ENCODE results near the gene DDX54. TPM values are rescaled to one million over a fixed set of nuclear protein-coding genes. Genes with fewer than 3 reads are reported as not detected.

Gene DDX54
- total and polyA plus RNA-seq, 7 donors = 19.2 to 82.8 (median 39.6) TPM

DNA sequence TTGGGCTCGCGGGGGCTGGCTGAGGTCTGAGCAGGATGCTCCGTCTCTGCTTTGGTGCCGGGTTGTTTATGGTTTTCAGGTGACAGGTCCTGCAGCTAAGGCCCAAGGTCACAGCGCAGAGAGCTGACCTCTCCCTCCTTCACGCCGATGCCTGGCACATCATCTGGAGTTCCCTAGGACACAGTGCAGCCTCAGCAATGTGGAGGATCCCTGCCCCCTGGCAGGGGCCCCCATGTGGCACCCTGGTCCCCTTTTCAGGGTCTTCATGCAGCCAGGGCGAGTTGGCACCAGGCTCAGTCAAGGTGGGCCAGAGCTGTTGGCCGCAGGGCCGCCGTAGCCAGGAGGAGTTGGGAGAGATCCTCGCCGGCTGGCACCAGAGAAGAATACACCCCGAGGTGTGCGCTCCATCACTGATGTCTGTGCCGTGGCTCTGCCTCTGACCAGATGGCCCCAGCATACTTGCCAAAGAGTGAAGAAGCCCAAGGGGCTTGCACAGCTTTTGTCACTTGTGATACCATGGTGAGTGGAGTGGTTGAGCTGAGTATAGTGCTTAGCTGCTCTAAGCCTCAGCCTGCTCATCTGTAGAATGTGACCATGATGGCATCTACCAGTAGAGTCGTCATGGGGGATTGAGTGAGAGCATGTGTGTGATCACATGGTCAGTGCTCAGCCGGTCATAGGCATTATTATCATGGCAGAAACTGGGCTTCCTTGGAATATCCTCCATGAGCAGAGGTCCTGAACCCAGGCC lies 47.0 kb upstream of the DDX54 start:
- Histone ChIP-seq H3K4me3 (no peak overlapping the region), H3K27me3 (no peaks in the 10 kb centered on the region), H3K36me3 (peaks cover 19 to 78% (median 40%) of the 10 kb centered on the region in 4 donors), H3K27ac (peak overlapping the region in 3 of 4 donors; percentile 3 to 45 (median 10)), H3K4me1 (peaks cover 0 to 25% (median 5%) of the 10 kb centered on the region in 4 donors), H3K9me3 (no peaks in the 10 kb centered on the region)
- intact Hi-C loops (cut with DNase I) = no loop called here
- DNase-seq = peak; percentile 53
- TF ChIP-seq POLR2A (IDR thresholded peaks at IDR 0.05) (no peak), POLR2AphosphoS5 (IDR thresholded peaks at IDR 0.05) (no peak), CTCF (IDR thresholded peaks at IDR 0.05) (no peak), EP300 (IDR thresholded peaks at IDR 0.05) (no peak)
- whole genome bisulfite sequencing, 2 donors = 93% methylated on average over 18 of the region's 18 CpGs

GRCh38 chr12:113231235-113232088 lies 46.2 kb upstream of the DDX54 start:
- Histone ChIP-seq H3K4me3 (no peak overlapping the region), H3K36me3 (peaks cover 26 to 86% (median 44%) of the 10 kb centered on the region in 4 donors), H3K27me3 (no peaks in the 10 kb centered on the region), H3K4me1 (peaks cover 0 to 32% (median 5%) of the 10 kb centered on the region in 4 donors), H3K9me3 (no peaks in the 10 kb centered on the region), H3K27ac (peak overlapping the region in 2 of 4 donors; percentile 10 to 45)
- WGBS, 2 donors = 91 to 92% methylated on average over 8 of the region's 8 CpGs
- no peak for TF ChIP-seq EP300 (IDR thresholded peaks at IDR 0.05)
- intact Hi-C loops (cut with DNase I) = no loop called here
- DNase-seq = no peak

- H3K36me3 ChIP-seq = peaks cover 26 to 86% (median 44%) of the 10 kb centered on the region in 4 donors
- DNase-seq = peak; percentile 46
- no peaks in the 10 kb centered on the region for H3K27me3 ChIP-seq
- intact Hi-C loops (cut with DNase I) = no loop called here
- WGBS, 2 donors = 93 to 95% methylated on average over 15 of the region's 15 CpGs
- no peak for TF ChIP-seq EP300 (IDR thresholded peaks at IDR 0.05)
- H3K4me1 ChIP-seq = peaks cover 0 to 34% (median 5%) of the 10 kb centered on the region in 4 donors
- H3K9me3 ChIP-seq = no peaks in the 10 kb centered on the region
- no peak overlapping the region for H3K4me3 ChIP-seq
- H3K27ac ChIP-seq = no peak overlapping the region
Observed at GRCh38 chr12:113230315-113231234, 45.3 kb upstream of the DDX54 start.

GRCh38 chr12:113228394-113229028 lies 43.2 kb upstream of the DDX54 start:
- no peaks in the 10 kb centered on the region for H3K9me3 ChIP-seq
- no peak for DNase-seq
- peaks cover 0 to 39% (median 10%) of the 10 kb centered on the region in 4 donors for H3K4me1 ChIP-seq
- intact Hi-C loops (cut with DNase I) = no loop called here
- WGBS, 2 donors = 77 to 84% methylated on average over 5 of the region's 5 CpGs
- H3K36me3 ChIP-seq = peaks cover 26 to 71% (median 41%) of the 10 kb centered on the region in 4 donors
- no peak for TF ChIP-seq POLR2AphosphoS5 (IDR thresholded peaks at IDR 0.05)
- no peak overlapping the region for H3K27ac ChIP-seq
- no peaks in the 10 kb centered on the region for H3K27me3 ChIP-seq
- no peak overlapping the region for H3K4me3 ChIP-seq

GRCh38 chr12:113227686-113228391 lies 42.6 kb upstream of the DDX54 start:
- Histone ChIP-seq H3K4me1 (peaks cover 0 to 42% (median 16%) of the 10 kb centered on the region in 4 donors), H3K4me3 (no peak overlapping the region), H3K27me3 (no peaks in the 10 kb centered on the region), H3K9me3 (no peaks in the 10 kb centered on the region), H3K27ac (peak overlapping the region in 2 of 4 donors; percentile 27), H3K36me3 (peaks cover 26 to 64% (median 35%) of the 10 kb centered on the region in 4 donors)
- no peak for DNase-seq
- intact Hi-C loops (cut with DNase I) = no loop called here
- 94% methylated on average over 5 of the region's 5 CpGs for whole genome bisulfite sequencing, 2 donors
- TF ChIP-seq POLR2AphosphoS5 (IDR thresholded peaks at IDR 0.05) = no peak
- no peak for TF ChIP-seq POLR2A (IDR thresholded peaks at IDR 0.05)
- no peak for TF ChIP-seq EP300 (IDR thresholded peaks at IDR 0.05)
- TF ChIP-seq CTCF (IDR thresholded peaks at IDR 0.05) = no peak

Data from sigmoid colon (tissue), 7 donors.